Nephron (organoid): ENCODE measurements around the gene HAGHL.
A peak's percentile ranks its signal among the peaks of the same experiment; 100 is the strongest.
"Not testable (repeated sequence)": the region's sequence is repeated elsewhere in the genome, so short reads cannot be mapped to it uniquely, and the experiment has no call there.

ENCODE experiments used
- H3K27ac Mint-ChIP-seq, 3 experiments: 2 replicates each; pipeline ENCODE4 v1.8.0; 2020; ENCODE audit warnings: mixed read lengths in 3 of 3, mild to moderate bottlenecking in 2 of 3, moderate library complexity in 1 of 3
- H3K27me3 Mint-ChIP-seq: 2 replicates; pipeline ENCODE4 v1.8.0; 2021; ENCODE audit warnings: low read depth, mild to moderate bottlenecking, moderate library complexity, mixed read lengths
- H3K36me3 Mint-ChIP-seq: 2 replicates; pipeline ENCODE4 v1.8.0; 2020; ENCODE audit warnings: low read depth, mixed read lengths
- H3K4me1 Mint-ChIP-seq: 2 replicates; pipeline ENCODE4 v1.8.0; 2020; ENCODE audit warnings: mixed read lengths
- H3K4me3 Mint-ChIP-seq, 3 experiments: 2 replicates each; pipeline ENCODE4 v1.8.0; 2020; ENCODE audit warnings: mild to moderate bottlenecking in 3 of 3, mixed read lengths in 3 of 3, moderate library complexity in 2 of 3
- H3K9me3 Mint-ChIP-seq: 2 replicates; pipeline ENCODE4 v1.8.0; 2020; ENCODE audit warnings: mixed read lengths
- TF ChIP-seq, protein P1 (sequence below), 3 experiments: fragments of 200-600 bp; sonication (generic); IDR thresholded peaks; one replicate each; pipeline ENCODE4 v1.5.0; 2021; ENCODE audit warnings: antibody characterized with exemption in 3 of 3; ENCODE audit not compliant: unreplicated experiment in 3 of 3

HAGHL gene

DNA sequence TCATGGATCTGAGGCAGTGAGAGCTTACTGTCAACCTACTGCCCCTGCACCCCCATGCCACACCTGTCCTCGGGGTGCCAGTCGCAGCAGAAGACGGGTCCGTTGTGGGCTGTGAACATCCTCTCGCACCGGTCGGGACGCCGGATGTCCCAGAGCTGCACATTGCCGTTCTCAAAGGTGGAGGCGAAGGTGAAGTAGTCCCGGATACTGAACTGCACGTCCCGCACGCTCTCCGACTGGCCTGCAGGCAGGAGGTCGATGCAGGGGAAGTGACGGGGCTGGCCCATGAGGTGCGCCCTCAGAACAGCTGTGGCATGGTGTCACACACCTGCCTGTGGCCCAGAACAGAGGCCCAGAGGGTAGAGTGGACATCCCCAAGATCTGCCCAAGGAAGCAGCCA is 39.4 kb upstream of the HAGHL start:
- peak overlapping the region; percentile 24 to 48 (median 37) for H3K4me3 Mint-ChIP-seq
- H3K27ac Mint-ChIP-seq: no peak overlapping the region
- TF ChIP-seq, protein P1, sequence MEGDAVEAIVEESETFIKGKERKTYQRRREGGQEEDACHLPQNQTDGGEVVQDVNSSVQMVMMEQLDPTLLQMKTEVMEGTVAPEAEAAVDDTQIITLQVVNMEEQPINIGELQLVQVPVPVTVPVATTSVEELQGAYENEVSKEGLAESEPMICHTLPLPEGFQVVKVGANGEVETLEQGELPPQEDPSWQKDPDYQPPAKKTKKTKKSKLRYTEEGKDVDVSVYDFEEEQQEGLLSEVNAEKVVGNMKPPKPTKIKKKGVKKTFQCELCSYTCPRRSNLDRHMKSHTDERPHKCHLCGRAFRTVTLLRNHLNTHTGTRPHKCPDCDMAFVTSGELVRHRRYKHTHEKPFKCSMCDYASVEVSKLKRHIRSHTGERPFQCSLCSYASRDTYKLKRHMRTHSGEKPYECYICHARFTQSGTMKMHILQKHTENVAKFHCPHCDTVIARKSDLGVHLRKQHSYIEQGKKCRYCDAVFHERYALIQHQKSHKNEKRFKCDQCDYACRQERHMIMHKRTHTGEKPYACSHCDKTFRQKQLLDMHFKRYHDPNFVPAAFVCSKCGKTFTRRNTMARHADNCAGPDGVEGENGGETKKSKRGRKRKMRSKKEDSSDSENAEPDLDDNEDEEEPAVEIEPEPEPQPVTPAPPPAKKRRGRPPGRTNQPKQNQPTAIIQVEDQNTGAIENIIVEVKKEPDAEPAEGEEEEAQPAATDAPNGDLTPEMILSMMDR (IDR thresholded peaks at IDR 0.05; ENCODE audit: unreplicated experiment in 3 of 3): no peak
- H3K4me1 Mint-ChIP-seq: peaks cover 12% of the 10 kb centered on the region
- H3K27me3 Mint-ChIP-seq: peaks cover 25% of the 10 kb centered on the region
- no peaks in the 10 kb centered on the region for H3K9me3 Mint-ChIP-seq
- H3K36me3 Mint-ChIP-seq: no peaks in the 10 kb centered on the region

DNA sequence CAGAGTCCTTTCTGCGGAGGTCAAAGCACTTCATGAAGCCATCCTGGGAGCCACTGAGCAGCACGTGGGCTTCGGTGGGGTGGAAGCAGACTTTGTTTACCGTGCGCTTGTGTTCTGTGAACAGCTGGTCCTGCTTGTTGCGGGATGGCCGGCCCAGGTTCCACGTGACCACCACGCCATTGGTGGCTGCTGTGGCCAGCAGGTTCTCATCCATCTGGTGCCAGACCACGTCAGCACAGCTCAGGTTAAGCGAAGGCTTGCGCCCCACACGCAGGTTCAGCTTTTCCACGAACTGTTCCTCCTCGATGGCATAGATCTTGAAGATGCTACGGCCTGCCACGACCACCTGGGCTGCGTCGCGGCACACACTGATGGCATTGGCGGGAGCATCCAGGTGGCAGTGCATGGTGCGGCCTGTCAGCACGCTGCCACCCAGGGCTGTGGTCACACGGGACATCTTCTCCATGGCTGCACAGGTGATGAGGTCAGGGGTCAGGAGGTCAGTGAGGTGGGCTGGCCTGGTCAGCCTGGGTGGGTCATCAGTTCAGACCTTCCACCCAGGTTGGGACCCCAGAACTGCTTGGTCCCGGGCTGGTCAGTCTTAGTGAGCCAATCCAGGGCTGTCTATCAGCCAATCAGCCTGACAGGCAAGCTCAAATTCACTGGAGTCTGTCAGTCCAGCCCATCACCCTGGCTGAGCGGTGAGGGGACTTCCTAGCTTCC is 37.6 kb upstream of the HAGHL start:
- Mint-ChIP-seq H3K9me3 (no peaks in the 10 kb centered on the region), H3K27me3 (peaks cover 40% of the 10 kb centered on the region), H3K4me1 (peaks cover 10% of the 10 kb centered on the region), H3K36me3 (no peaks in the 10 kb centered on the region), H3K4me3 (peak overlapping the region; percentile 94 to 97 (median 94)), H3K27ac (no peak overlapping the region)
- TF ChIP-seq, protein P1 (IDR thresholded peaks at IDR 0.05; ENCODE audit: unreplicated experiment in 3 of 3): no peak

DNA sequence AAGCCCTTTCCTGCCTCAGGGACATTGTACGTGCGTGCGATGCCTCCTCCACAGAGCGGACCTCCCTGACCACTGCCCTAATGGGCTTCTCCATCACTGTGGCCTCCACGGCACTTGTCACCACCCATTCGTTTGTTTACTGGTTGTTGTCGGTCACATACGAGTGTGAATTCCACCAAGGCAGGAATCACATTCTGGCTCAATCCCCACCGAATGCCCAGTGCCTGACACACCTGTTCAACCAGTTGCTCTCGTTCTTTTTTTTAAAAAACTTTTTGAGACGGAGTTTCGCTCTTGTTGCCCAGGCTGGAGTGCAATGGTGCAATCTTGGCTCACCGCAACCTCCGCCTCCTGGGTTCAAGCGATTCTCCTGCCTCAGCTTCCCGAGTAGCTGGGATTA is 35.7 kb upstream of the HAGHL start:
- Mint-ChIP-seq H3K27me3 (peaks cover 54% of the 10 kb centered on the region), H3K4me3 (peak overlapping the region; percentile 94 to 97 (median 94)), H3K4me1 (peaks cover 10% of the 10 kb centered on the region), H3K27ac (peak overlapping the region in 2 of 3 experiments; percentile 13 to 16)
- H3K36me3 Mint-ChIP-seq, H3K9me3 Mint-ChIP-seq: not testable (repeated sequence)

DNA sequence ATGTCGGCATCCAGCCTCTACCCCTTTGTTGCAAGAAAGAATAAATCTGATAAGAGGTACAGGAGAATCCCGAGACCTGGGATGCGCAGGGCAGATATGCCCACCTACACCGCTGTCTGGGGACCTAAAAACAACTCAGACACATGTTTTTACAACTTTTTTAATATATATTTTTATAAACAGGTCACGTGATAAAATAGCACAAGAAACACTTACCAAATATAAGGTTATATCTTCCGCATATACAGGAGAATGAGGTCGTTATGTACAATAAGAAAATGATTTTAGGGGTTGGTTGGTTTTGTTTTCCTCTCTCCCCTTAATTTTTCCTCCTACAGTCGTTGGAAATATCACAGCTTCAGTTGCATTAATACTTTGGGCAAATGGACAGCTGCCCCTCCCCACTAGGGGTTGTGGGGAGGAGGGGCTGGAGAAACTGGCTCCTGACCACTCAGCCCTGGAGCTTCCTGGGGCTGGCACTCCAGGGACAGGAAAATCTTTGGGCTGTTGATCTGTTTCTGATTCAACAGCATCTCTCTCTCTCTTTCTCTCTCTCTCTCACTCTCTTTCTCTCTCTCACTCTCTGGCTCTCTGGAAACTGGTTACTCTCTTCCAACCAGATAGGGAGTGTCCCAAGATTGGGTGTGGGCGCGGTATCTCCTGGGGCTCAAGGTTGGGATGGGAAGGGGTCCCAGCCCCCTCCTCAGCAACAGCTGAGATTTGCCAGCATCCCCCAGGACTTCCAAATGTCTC is 34.4 kb upstream of the HAGHL start:
- Mint-ChIP-seq H3K27ac (peak overlapping the region in 2 of 3 experiments; percentile 12 to 45), H3K4me3 (peak overlapping the region; percentile 79 to 94 (median 80)), H3K4me1 (peaks cover 10% of the 10 kb centered on the region), H3K9me3 (no peaks in the 10 kb centered on the region), H3K27me3 (peaks cover 67% of the 10 kb centered on the region), H3K36me3 (no peaks in the 10 kb centered on the region)
- TF ChIP-seq, protein P1 (IDR thresholded peaks at IDR 0.05; ENCODE audit: unreplicated experiment in 3 of 3): no peak

DNA sequence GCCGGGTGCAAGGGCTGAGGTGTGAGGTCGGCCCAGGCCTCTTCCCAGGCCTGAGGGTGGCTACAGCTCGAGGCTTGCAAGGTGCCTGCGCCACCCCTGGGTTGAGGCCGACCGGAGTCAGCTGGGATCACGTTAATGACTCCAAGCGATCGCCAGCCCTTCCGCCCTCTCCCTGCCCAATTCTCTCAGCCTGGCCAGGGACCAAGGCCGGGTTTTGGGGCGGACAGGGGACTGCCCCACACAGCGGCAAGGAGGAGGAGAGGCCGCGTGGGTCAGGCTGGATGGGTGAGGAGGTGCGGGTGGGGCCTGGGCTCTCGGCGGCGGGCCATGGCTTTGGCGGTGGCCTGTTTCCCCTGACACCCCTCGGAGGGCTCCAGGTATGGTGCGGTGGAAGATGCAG is 33.5 kb upstream of the HAGHL start:
- peaks cover 10% of the 10 kb centered on the region for H3K4me1 Mint-ChIP-seq

DNA sequence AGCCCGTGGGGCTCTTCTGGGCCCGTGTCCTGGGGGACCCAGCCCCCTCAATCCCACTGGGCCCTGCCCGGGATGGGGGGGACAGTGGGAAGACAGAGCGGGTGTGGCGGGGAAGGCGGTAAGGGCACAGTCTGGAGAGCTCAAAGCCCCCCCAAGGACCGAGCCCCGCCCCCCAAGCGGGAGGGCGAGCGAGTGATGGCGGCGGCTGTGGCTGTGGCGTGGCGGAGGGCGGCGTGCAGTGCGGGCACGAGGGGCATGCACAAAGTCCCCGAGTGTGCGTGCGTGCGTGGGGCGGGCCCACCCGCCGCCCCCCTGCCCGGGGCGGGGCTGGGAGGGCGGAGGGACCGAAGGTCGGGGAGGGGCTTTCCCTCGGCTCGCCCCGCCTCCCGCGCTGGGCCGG is 33.1 kb upstream of the HAGHL start:
- Mint-ChIP-seq H3K27ac (no peak overlapping the region), H3K36me3 (no peaks in the 10 kb centered on the region), H3K4me3 (no peak overlapping the region), H3K27me3 (peaks cover 79% of the 10 kb centered on the region), H3K9me3 (no peaks in the 10 kb centered on the region), H3K4me1 (peaks cover 10% of the 10 kb centered on the region)
- TF ChIP-seq, protein P1 (IDR thresholded peaks at IDR 0.05; ENCODE audit: unreplicated experiment in 3 of 3): no peak

More for the DNA sequence above, 33.5 kb upstream of the HAGHL start:
- H3K36me3 Mint-ChIP-seq: no peaks in the 10 kb centered on the region
- H3K9me3 Mint-ChIP-seq: no peaks in the 10 kb centered on the region
- H3K27me3 Mint-ChIP-seq: peaks cover 75% of the 10 kb centered on the region
- TF ChIP-seq, protein P1 (IDR thresholded peaks at IDR 0.05; ENCODE audit: unreplicated experiment in 3 of 3): no peak
- peak overlapping the region in 1 of 3 experiments; percentile 21 for H3K4me3 Mint-ChIP-seq
- no peak overlapping the region for H3K27ac Mint-ChIP-seq
